ENCODE data around the gene VANGL1.

The VANGL1 gene

DNA sequence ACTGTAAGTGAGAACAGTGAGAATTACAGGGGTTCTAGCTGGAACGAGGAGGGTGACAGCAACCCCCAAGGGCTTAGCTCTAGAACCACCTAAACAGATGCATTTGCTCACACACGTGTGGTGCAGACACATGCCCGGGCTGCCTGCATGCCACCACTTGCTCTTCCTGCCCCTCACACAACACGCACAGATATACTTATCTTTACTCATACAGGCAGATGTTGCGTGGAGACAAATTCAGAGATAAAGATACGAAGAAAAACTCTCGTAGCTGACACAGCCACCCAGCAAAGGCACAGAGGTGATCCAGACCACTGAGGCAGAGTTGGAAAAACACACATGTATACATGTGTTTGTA lies 13.5 kb downstream of the VANGL1 start:
- Histone ChIP-seq H4K20me1 (ENCODE audit: insufficient read depth, low read length) (no peaks in the 10 kb centered on the region), H3K4me1 (ENCODE audit: low read length) (0 out of 2 replicates have a peak, but pooled peaks cover under 1% of the 10 kb centered on the region), H2AFZ (ENCODE audit: low read length) (no peak overlapping the region), H3F3A (ENCODE audit: insufficient read depth, low read length) (no peaks in the 10 kb centered on the region), H3K9ac (ENCODE audit: low read length) (no peak overlapping the region), H3K9me3 (replicated peaks; ENCODE audit: insufficient read depth, low read length) (no peaks in the 10 kb centered on the region), H3K9me2 (replicated peaks; ENCODE audit: insufficient read depth, low read length) (no peaks in the 10 kb centered on the region), H3K27ac (ENCODE audit: low read length) (no peak overlapping the region), H3K4me3 (ENCODE audit: low read length) (no peak overlapping the region), H3K27me3 (replicated peaks; ENCODE audit: insufficient read depth, low read length) (no peaks in the 10 kb centered on the region), H3K36me3 (replicated peaks; ENCODE audit: insufficient read depth, low read length) (no peaks in the 10 kb centered on the region), H3K79me2 (ENCODE audit: low read length) (peaks cover 10% of the 10 kb centered on the region), H3K4me2 (ENCODE audit: low read depth, low read length) (no peak overlapping the region)
- no peak for TF ChIP-seq EZH2phosphoT487 (IDR thresholded peaks at IDR 0.05; ENCODE audit: low read length)
- DNase-seq, result no peak

DNA sequence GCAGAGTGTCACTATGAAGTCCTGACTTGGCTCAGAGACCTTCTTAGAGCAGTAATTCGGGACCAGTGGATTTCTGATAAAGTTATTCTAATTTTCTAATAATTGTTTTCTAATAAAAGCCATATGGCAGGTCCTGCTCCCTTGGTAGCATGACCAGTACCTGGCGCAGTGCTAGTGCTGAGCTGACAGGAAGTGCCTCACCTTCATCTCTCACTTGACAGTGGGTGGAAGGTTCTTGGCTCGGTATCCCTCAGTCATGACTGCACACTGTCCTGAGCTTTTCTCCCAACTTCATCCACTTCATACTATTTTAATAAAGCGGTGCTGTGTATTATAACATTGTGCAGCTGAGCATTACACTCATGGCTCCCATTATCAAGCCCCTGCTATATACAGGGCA lies 14.1 kb downstream of the VANGL1 start:
- no peak overlapping the region for H2AFZ ChIP-seq (ENCODE audit: low read length)
- H3K9me2 ChIP-seq (replicated peaks; ENCODE audit: insufficient read depth, low read length), result no peaks in the 10 kb centered on the region
- H3K4me1 ChIP-seq (ENCODE audit: low read length), result no peaks in the 10 kb centered on the region
- H3K27me3 ChIP-seq (replicated peaks; ENCODE audit: insufficient read depth, low read length), result no peaks in the 10 kb centered on the region
- TF ChIP-seq EZH2phosphoT487 (IDR thresholded peaks at IDR 0.05; ENCODE audit: low read length) (no peak), EZH2 (optimal IDR thresholded peaks at IDR 0.05; ENCODE audit: low read depth, low read length) (no peak)
- TF ChIP-seq, protein P1, sequence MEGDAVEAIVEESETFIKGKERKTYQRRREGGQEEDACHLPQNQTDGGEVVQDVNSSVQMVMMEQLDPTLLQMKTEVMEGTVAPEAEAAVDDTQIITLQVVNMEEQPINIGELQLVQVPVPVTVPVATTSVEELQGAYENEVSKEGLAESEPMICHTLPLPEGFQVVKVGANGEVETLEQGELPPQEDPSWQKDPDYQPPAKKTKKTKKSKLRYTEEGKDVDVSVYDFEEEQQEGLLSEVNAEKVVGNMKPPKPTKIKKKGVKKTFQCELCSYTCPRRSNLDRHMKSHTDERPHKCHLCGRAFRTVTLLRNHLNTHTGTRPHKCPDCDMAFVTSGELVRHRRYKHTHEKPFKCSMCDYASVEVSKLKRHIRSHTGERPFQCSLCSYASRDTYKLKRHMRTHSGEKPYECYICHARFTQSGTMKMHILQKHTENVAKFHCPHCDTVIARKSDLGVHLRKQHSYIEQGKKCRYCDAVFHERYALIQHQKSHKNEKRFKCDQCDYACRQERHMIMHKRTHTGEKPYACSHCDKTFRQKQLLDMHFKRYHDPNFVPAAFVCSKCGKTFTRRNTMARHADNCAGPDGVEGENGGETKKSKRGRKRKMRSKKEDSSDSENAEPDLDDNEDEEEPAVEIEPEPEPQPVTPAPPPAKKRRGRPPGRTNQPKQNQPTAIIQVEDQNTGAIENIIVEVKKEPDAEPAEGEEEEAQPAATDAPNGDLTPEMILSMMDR (IDR thresholded peaks at IDR 0.05; ENCODE audit: low read length), result no peak
- H3K79me2 ChIP-seq (ENCODE audit: low read length), result peaks cover 4% of the 10 kb centered on the region
- H4K20me1 ChIP-seq (ENCODE audit: insufficient read depth, low read length), result no peaks in the 10 kb centered on the region
- no peak overlapping the region for H3K27ac ChIP-seq (ENCODE audit: low read length)
- no peak for DNase-seq
- no peak overlapping the region for H3K4me2 ChIP-seq (ENCODE audit: low read depth, low read length)
- H3K9ac ChIP-seq (ENCODE audit: low read length), result no peak overlapping the region
- no peaks in the 10 kb centered on the region for H3F3A ChIP-seq (ENCODE audit: insufficient read depth, low read length)
- no peaks in the 10 kb centered on the region for H3K9me3 ChIP-seq (replicated peaks; ENCODE audit: insufficient read depth, low read length)
- H3K4me3 ChIP-seq (ENCODE audit: low read length), result no peak overlapping the region
- no peaks in the 10 kb centered on the region for H3K36me3 ChIP-seq (replicated peaks; ENCODE audit: insufficient read depth, low read length)

DNA sequence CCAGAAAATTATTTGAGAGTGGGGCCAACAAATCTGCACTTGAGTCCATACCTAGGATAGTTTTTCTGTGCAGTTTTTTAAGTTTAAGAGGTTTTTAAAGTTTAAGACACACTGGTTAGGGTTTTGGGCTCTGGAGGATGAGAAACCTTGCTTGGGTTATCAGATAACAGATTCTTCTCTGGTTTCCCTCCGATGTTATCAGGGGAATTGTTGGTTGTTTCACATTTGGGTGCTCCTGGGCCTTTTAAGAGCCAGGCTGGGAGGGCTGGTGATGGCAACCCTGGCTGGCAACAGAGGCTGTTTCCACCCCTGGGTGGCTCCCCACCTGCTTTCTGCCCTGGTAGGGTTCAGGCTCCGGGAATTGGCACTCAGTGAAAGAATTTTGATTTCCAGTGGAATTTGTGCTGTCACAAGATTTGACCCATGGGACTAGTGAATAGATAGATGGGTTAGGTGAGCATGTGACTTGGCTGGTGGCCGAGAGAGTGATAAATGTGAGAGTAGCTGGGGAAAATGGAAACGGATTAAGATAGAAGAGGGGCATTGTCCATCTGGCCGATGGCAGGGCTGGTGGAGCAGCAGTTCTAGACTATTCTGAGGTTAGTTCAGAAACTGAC lies 14.8 kb downstream of the VANGL1 start:
- Histone ChIP-seq H3K9me2 (replicated peaks; ENCODE audit: insufficient read depth, low read length) (no peaks in the 10 kb centered on the region), H3K79me2 (ENCODE audit: low read length) (no peaks in the 10 kb centered on the region), H4K20me1 (ENCODE audit: insufficient read depth, low read length) (no peaks in the 10 kb centered on the region), H3K9me3 (replicated peaks; ENCODE audit: insufficient read depth, low read length) (no peaks in the 10 kb centered on the region), H3K36me3 (replicated peaks; ENCODE audit: insufficient read depth, low read length) (no peaks in the 10 kb centered on the region), H3K9ac (ENCODE audit: low read length) (no peak overlapping the region), H3F3A (ENCODE audit: insufficient read depth, low read length) (no peaks in the 10 kb centered on the region), H3K4me2 (ENCODE audit: low read depth, low read length) (no peak overlapping the region), H3K27ac (ENCODE audit: low read length) (no peak overlapping the region), H3K4me1 (ENCODE audit: low read length) (no peaks in the 10 kb centered on the region), H2AFZ (ENCODE audit: low read length) (no peak overlapping the region), H3K27me3 (replicated peaks; ENCODE audit: insufficient read depth, low read length) (no peaks in the 10 kb centered on the region), H3K4me3 (ENCODE audit: low read length) (no peak overlapping the region)
- DNase-seq, result no peak
- TF ChIP-seq, protein P1 (IDR thresholded peaks at IDR 0.05; ENCODE audit: low read length), result no peak
- TF ChIP-seq EZH2 (optimal IDR thresholded peaks at IDR 0.05; ENCODE audit: low read depth, low read length) (no peak), EZH2phosphoT487 (IDR thresholded peaks at IDR 0.05; ENCODE audit: low read length) (no peak)

DNA sequence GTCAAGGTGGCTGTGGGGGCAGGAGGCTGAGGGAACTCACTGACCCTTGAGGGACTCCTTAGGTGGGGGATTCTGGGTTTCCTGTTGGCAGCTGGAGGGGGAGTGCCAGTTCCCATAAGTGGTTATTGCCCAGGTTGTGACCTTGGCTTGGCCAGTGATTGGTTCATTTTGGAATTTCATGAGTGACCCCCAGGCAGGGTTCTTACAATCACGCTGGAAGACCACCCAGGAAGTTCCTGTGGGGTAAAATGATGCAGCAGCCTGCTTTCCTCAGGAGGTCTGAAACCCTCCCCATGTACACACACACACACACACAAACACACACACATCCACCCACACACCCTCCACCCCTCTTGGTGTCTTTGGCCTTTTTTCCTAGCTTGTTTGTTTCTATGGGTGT lies 16.9 kb downstream of the VANGL1 start:
- Histone ChIP-seq H3K27ac (ENCODE audit: low read length) (no peak overlapping the region), H3K9me2 (replicated peaks; ENCODE audit: insufficient read depth, low read length) (no peaks in the 10 kb centered on the region), H3K27me3 (replicated peaks; ENCODE audit: insufficient read depth, low read length) (no peaks in the 10 kb centered on the region), H3K79me2 (ENCODE audit: low read length) (no peaks in the 10 kb centered on the region), H3K9ac (ENCODE audit: low read length) (no peak overlapping the region), H3K36me3 (replicated peaks; ENCODE audit: insufficient read depth, low read length) (no peaks in the 10 kb centered on the region), H3K4me2 (ENCODE audit: low read depth, low read length) (no peak overlapping the region), H3F3A (ENCODE audit: insufficient read depth, low read length) (no peaks in the 10 kb centered on the region), H3K9me3 (replicated peaks; ENCODE audit: insufficient read depth, low read length) (no peaks in the 10 kb centered on the region), H4K20me1 (ENCODE audit: insufficient read depth, low read length) (no peaks in the 10 kb centered on the region), H2AFZ (ENCODE audit: low read length) (no peak overlapping the region), H3K4me3 (ENCODE audit: low read length) (no peak overlapping the region), H3K4me1 (ENCODE audit: low read length) (no peaks in the 10 kb centered on the region)
- no peak for TF ChIP-seq EZH2phosphoT487 (IDR thresholded peaks at IDR 0.05; ENCODE audit: low read length)
- no peak for TF ChIP-seq EZH2 (optimal IDR thresholded peaks at IDR 0.05; ENCODE audit: low read depth, low read length)
- TF ChIP-seq, protein P1 (IDR thresholded peaks at IDR 0.05; ENCODE audit: low read length), result no peak
- no peak for DNase-seq
